Coronary artery (tissue), 2 donors: ENCODE results near the gene DGCR2.
"Not testable (repeated sequence)": the region's sequence is repeated elsewhere in the genome, so short reads cannot be mapped to it uniquely, and the experiment has no call there.

ENCODE experiments used
- DNase-seq: peaks from one replicate; pipeline ENCODE4 v3.0.0-alpha.2; 2017; ENCODE audit warnings: low spot score
- H3K27ac ChIP-seq, 2 donors: fragments of 200-600 bp; sonication (generic); one replicate each; pipeline ENCODE4 v1.5.1; 2016 to 2019
- H3K4me3 ChIP-seq: fragments of 200-600 bp; sonication (generic); 2 replicates; pipeline ENCODE4 v1.5.1; 2016; ENCODE audit warnings: mild to moderate bottlenecking, moderate library complexity
- CTCF ChIP-seq: fragments of 200-600 bp; sonication (generic); IDR thresholded peaks from one replicate; pipeline ENCODE4 v1.5.1; 2019; ENCODE audit warnings: antibody characterized with exemption

Gene DGCR2

GRCh38 chr22:19079691-19080090 is 42.5 kb downstream of the DGCR2 start:
- no peak for TF ChIP-seq CTCF
- Histone ChIP-seq H3K27ac (no peak overlapping the region), H3K4me3 (no peak overlapping the region)
- peak; percentile 47 for DNase-seq

- Histone ChIP-seq H3K27ac (no peak overlapping the region), H3K4me3 (no peak overlapping the region)
- no peak for TF ChIP-seq CTCF
- no peak for DNase-seq
These were observed 46.8 kb downstream of the DGCR2 start for GRCh38 chr22:19075404-19075803.

GRCh38 chr22:19072853-19073252 is 49.4 kb downstream of the DGCR2 start:
- not testable (repeated sequence) for H3K27ac ChIP-seq, DNase-seq, H3K4me3 ChIP-seq

- Histone ChIP-seq H3K27ac (no peak overlapping the region), H3K4me3 (no peak overlapping the region)
- peak; percentile 35 for DNase-seq
- no peak for TF ChIP-seq CTCF
These were observed 51.6 kb downstream of the DGCR2 start for GRCh38 chr22:19070397-19071169.

GRCh38 chr22:19069451-19069850 is 52.8 kb downstream of the DGCR2 start:
- no peak for TF ChIP-seq CTCF

GRCh38 chr22:19068784-19069271 is 53.4 kb downstream of the DGCR2 start:
- TF ChIP-seq CTCF, result no peak
- peak; percentile 58 for DNase-seq

More at GRCh38 chr22:19069451-19069850, 52.8 kb downstream of the DGCR2 start:
- H3K4me3 ChIP-seq, result no peak overlapping the region
- H3K27ac ChIP-seq, result no peak overlapping the region
- no peak for DNase-seq

GRCh38 chr22:19067696-19068348 is 54.4 kb downstream of the DGCR2 start:
- Histone ChIP-seq H3K27ac (no peak overlapping the region), H3K4me3 (no peak overlapping the region)
- no peak for TF ChIP-seq CTCF
- DNase-seq, result peak; percentile 57

More at GRCh38 chr22:19068784-19069271, 53.4 kb downstream of the DGCR2 start:
- no peak overlapping the region for H3K27ac ChIP-seq
- H3K4me3 ChIP-seq, result no peak overlapping the region
